Activated B cell treated with CpG ODN at 0.5 μM for 24 hours (primary cell): ENCODE results near the gene RBMS1. TPM values are rescaled to one million over a fixed set of nuclear protein-coding genes. Genes with fewer than 3 reads are reported as not detected.
A peak's percentile ranks its signal among the peaks of the same experiment; 100 is the strongest.

Source experiments
- ATAC-seq: fragments of 200-7000 bp; cut with Tn5 transposase; one replicate; pipeline ENCODE4 v1.10.0; 2021; ENCODE audit warnings: low read depth, mild to moderate bottlenecking, moderate library complexity
- CTCF ChIA-PET: fragments of 350-600 bp; sonication (Branson Sonifier 250); formaldehyde crosslinking; loops from one replicate; lab custom pipeline; 2021; ENCODE audit warnings: antibody characterized with exemption; lab: Charles Lee
- POLR2A ChIA-PET: fragments of 350-600 bp; sonication (Branson Sonifier 250); formaldehyde crosslinking; loops from one replicate; lab custom pipeline; 2021; ENCODE audit warnings: antibody characterized with exemption; lab: Charles Lee
- DNase-seq: peaks from one replicate; pipeline ENCODE4 v3.0.0; 2022
- H3K27ac Mint-ChIP-seq: one replicate; pipeline ENCODE4 v1.8.0; 2020; ENCODE audit warnings: mixed read lengths
- H3K27me3 Mint-ChIP-seq: one replicate; pipeline ENCODE4 v1.8.0; 2021; ENCODE audit warnings: mixed read lengths
- H3K36me3 Mint-ChIP-seq: one replicate; pipeline ENCODE4 v1.8.0; 2021; ENCODE audit warnings: low read depth, mixed read lengths
- H3K4me1 Mint-ChIP-seq: one replicate; pipeline ENCODE4 v1.8.0; 2021; ENCODE audit warnings: mixed read lengths
- H3K4me3 Mint-ChIP-seq: one replicate; pipeline ENCODE4 v1.8.0; 2020; ENCODE audit warnings: mild to moderate bottlenecking, mixed read lengths
- H3K9me3 Mint-ChIP-seq: one replicate; pipeline ENCODE4 v1.8.0; 2020; ENCODE audit warnings: mixed read lengths
- CTCF ChIP-seq: fragments of 200-600 bp; IDR thresholded peaks from one replicate; pipeline ENCODE4 v1.8.0; 2022; ENCODE audit warnings: antibody characterized with exemption, mild to moderate bottlenecking
- intact Hi-C: fragments of 100-400 bp; cut with micrococcal nuclease; formaldehyde crosslinking; loops from one replicate; pipeline ENCODE4 v1.15.1; 2024
- total RNA-seq: library from RNA; stranded (reverse); gene quantifications from 2 replicates; pipeline ENCODE4 v1.2.3, GENCODE V29; 2022

The RBMS1 gene
- total RNA-seq, 1 donor from 2014 or later, result 30.9 TPM

- intact Hi-C loops, result loop anchor here (5.0 kb wide), 2 partner anchors 101 to 844 kb away; no protein-coding TSS in a partner anchor
- H3K4me3 Mint-ChIP-seq, result peak overlapping the region; percentile 68
- TF ChIP-seq CTCF, result no peak
- DNase-seq (no peak), ATAC-seq (no peak)
- ChIA-PET CTCF (interaction anchor here (0.7 to 3.7 kb wide), 7 partner anchors 14 to 94 kb away, joined by 4 to 16 read pairs (median 6); no protein-coding TSS in a partner anchor), POLR2A (interaction anchor here (0.6 to 4.2 kb wide), 4 partner anchors 17 to 732 kb away, joined by 3 to 37 read pairs (median 4); no protein-coding TSS in a partner anchor)
- peak overlapping the region; percentile 73 for H3K27ac Mint-ChIP-seq
- no peaks in the 10 kb centered on the region for H3K9me3 Mint-ChIP-seq
- peaks cover 34% of the 10 kb centered on the region for H3K4me1 Mint-ChIP-seq
- no peaks in the 10 kb centered on the region for H3K36me3 Mint-ChIP-seq
- peaks cover 3% of the 10 kb centered on the region for H3K27me3 Mint-ChIP-seq
These were observed 65.2 kb downstream of the RBMS1 start for GRCh38 chr2:160428405-160428763.

GRCh38 chr2:160427629-160428404 lies 65.8 kb downstream of the RBMS1 start:
- Mint-ChIP-seq H3K27me3 (peaks cover 4% of the 10 kb centered on the region), H3K9me3 (no peaks in the 10 kb centered on the region), H3K4me3 (peak overlapping the region; percentile 68), H3K36me3 (no peaks in the 10 kb centered on the region), H3K27ac (peak overlapping the region; percentile 73), H3K4me1 (peaks cover 34% of the 10 kb centered on the region)
- ChIA-PET CTCF (interaction anchor here (1.2 to 3.7 kb wide), 6 partner anchors 13 to 104 kb away, joined by 5 to 16 read pairs (median 6); no protein-coding TSS in a partner anchor), POLR2A (interaction anchor here (0.6 to 4.2 kb wide), 4 partner anchors 16 to 732 kb away, joined by 3 to 37 read pairs (median 5); no protein-coding TSS in a partner anchor)
- TF ChIP-seq CTCF, result no peak
- no peak for DNase-seq
- intact Hi-C loops, result loop anchor here (5.0 kb wide), 2 partner anchors 101 to 844 kb away; no protein-coding TSS in a partner anchor
- ATAC-seq, result peak; percentile 54

GRCh38 chr2:160426604-160427003 lies 67.0 kb downstream of the RBMS1 start:
- Mint-ChIP-seq H3K9me3 (no peaks in the 10 kb centered on the region), H3K4me3 (no peak overlapping the region), H3K27me3 (peaks cover 4% of the 10 kb centered on the region), H3K36me3 (no peaks in the 10 kb centered on the region), H3K4me1 (peaks cover 39% of the 10 kb centered on the region), H3K27ac (peak overlapping the region; percentile 24)
- intact Hi-C loops, result loop anchor here (5.0 kb wide), 2 partner anchors 99 to 846 kb away; no protein-coding TSS in a partner anchor
- POLR2A ChIA-PET, result no interaction called here
- DNase-seq (no peak), ATAC-seq (no peak)
- CTCF ChIA-PET, result no interaction called here
- no peak for TF ChIP-seq CTCF

- H3K4me3 Mint-ChIP-seq, result no peak overlapping the region
These were observed 68.0 kb downstream of the RBMS1 start for GRCh38 chr2:160425434-160426151.

More at GRCh38 chr2:160425434-160426151, 68.0 kb downstream of the RBMS1 start:
- intact Hi-C loops, result loop anchor here (5.0 kb wide), 2 partner anchors 98 to 847 kb away; no protein-coding TSS in a partner anchor
- H3K27me3 Mint-ChIP-seq, result peaks cover 4% of the 10 kb centered on the region
- DNase-seq, result no peak
- ChIA-PET CTCF (no interaction called here), POLR2A (no interaction called here)
- H3K36me3 Mint-ChIP-seq, result no peaks in the 10 kb centered on the region
- no peak for TF ChIP-seq CTCF
- no peak for ATAC-seq
- H3K4me1 Mint-ChIP-seq, result peaks cover 32% of the 10 kb centered on the region
- no peaks in the 10 kb centered on the region for H3K9me3 Mint-ChIP-seq
- H3K27ac Mint-ChIP-seq, result peak overlapping the region; percentile 12
